Cerebellar cortex (tissue), 1 donor: ENCODE data around the gene GASK1A.

Experiments used
- DNase-seq: peaks from one replicate; pipeline ENCODE4 v3.0.0-alpha.2; 2015; ENCODE audit warnings: low spot score

Gene GASK1A

DNA sequence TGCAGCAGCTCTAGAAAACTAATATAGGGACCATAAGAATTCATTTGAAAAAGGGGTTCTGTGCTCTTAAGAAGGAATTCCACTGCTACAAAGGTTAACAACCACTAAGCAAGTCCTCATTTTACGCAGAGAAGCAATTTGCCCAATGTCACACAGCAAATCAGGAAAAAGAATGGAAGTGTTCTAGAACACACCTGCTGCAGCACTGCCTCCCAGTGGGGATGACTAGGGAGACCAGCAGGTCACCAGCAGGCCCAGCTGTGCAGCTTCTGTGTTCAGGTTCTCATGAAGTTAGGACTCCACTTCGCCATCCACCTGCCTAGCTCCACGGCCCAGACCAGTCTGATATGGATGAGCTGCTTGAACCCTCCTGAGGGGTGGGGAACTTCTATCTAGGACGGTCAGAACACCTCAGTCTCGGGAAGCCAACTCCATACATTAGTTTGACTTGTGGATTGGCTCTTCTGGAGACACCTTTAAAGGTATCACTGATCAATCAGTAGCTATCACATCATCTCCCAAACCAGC is 108.2 kb downstream of the GASK1A start:
- no peak for DNase-seq

GRCh38 chr3:43089081-43089480 is 110.0 kb downstream of the GASK1A start:
- no peak for DNase-seq

DNA sequence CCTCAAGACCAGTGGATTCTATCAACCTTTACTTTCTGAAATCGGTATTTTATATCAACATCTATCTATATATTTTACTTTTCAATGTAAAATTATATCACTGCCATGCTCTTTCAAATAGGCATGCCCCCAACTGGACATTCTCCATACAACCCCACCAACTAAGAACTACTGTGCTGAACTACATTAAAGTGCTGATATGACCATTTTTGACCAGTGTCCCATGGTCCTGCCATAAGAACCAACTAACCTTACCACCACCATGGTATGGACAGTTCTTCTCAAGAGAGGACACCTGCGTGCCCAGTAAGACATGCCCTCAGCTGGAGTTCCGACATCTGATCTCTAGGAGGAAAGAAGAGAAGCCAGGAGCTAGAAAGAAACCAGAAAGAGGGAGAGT is 111.1 kb downstream of the GASK1A start:
- DNase-seq, result no peak

DNA sequence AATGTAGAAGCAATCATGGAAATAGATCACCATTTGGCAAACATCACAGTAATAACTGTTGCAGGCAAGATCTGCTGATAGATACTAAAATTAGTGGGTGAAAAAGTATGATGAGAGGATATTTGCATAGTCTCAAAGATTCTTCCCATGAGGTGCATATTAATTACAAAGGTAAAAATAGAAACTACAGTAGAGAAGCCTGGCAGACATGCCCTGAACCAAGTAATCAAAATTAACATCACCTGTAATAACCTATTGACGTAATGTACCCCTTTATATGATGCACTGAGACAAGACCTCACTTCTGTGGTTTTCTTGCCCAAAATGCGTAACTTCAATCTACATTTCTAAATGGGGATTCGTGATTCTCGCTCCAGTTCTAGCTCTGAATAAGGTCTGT is 112.4 kb downstream of the GASK1A start:
- no peak for DNase-seq

GRCh38 chr3:43093006-43093405 is 113.9 kb downstream of the GASK1A start:
- DNase-seq, result no peak

DNA sequence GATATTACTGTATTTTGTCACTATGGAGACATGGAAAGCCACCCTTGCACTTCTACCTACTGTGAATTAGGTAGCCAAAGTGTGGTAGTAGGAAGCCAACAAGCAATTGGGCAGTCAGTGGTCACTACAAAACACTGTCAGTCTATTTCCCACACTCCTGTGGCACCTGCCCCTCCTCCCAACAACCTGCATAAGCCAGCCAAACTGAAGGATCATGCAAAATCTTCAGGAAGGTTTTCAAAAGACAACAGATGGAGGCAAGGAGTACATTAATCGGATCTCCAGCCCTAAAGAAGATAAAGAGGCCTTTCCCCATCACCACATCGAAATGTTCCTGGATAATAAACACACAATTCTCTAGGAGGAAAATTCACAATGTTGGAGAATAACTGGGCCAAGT is 114.9 kb downstream of the GASK1A start:
- peak; percentile 41 for DNase-seq

- DNase-seq, result peak; percentile 54
These were observed 115.3 kb downstream of the GASK1A start for GRCh38 chr3:43094381-43094780.

DNA sequence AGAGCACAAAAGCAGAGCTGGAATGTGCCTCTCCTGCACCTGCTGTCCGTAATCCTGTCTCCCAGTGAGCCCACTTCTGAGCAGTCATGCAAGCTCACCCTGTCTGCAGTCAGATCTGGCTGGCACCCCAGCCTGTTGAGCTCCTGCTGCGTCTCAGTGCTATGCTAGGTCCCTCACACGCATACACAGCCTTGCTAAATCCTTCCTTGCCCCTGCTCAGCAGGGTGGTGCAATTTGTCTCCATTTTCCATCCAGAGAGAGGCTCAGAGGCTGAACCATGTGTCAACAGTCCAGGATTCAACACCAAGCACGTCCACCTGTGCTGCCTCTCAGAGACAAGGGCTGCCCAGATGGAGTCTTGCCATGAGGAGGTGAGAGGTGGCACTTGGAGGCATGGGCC is 115.7 kb downstream of the GASK1A start:
- peak; percentile 71 for DNase-seq

GRCh38 chr3:43095370-43095769 is 116.3 kb downstream of the GASK1A start:
- peak; percentile 53 for DNase-seq

DNA sequence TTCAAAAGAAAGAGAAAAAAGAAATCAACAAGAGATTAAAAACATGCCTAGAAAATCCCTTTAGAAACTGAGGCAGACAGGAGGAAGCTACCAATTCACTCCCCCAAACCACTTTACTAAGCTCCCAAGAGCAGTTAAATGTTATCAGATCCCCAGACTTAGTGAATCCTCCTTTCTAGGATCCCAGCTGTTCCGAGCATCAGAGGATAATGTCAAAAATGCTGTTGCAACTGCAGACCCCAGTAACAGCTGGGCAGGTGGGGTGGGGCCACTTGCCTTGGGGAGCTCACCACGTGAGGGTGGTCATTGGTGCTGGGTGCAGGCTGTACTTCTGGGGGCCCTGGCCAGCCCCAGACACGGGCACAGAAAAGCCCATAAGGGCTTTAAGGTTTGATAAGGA is 117.7 kb downstream of the GASK1A start:
- no peak for DNase-seq

DNA sequence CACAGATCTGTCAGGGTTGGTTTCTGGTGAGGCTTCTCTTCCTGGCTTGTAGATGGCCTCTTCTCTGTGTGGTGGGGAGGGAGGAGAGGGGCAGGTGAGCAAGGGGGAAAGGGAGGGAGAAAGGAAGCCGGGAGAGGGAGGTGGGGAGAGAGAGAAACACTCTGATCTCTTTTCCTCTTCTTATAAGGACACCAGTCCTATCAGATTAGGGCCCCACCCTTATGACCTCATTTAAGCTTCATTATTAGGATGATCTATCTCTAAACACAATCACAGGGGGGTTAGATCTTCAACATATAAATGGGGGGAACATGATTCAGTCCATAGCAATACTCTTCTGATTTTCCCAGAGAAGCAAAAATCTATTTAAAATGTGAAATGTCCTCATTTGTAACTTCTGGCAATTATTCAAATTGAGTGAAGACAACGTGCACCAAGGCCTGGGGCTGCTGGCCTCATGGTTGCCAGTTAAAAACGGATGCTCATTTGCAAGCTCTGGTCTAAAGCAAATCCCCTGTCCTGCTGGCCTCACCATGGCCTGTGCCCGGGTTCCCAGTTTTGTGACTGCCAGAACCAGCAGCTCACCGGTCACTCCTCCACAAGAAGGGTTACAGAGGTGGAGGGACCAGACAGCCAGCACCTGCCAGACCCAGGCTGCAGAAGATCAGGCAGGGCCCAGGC is 118.4 kb downstream of the GASK1A start:
- DNase-seq, result peak; percentile 48

DNA sequence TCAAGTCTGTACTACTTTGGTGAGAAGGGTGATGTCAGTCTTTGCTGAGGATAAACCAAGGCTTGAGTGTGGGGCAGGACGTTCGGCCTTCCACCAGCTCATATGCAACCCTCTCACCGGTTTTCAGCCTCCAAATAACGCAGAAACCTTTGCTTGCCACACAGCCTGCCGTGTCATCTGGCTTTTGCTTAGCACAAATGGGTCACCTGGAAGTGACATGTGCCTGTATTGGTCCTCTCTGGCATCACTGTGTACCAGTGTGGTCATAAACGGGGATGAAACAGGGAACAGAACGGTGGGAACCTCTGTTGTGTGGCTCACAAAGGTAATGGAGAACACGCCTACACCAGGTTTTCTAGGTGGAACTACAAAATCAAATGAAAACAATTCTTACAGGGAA is 119.7 kb downstream of the GASK1A start:
- peak; percentile 78 for DNase-seq

- DNase-seq, result peak; percentile 46
These were observed 123.8 kb downstream of the GASK1A start for GRCh38 chr3:43102773-43103480.

DNA sequence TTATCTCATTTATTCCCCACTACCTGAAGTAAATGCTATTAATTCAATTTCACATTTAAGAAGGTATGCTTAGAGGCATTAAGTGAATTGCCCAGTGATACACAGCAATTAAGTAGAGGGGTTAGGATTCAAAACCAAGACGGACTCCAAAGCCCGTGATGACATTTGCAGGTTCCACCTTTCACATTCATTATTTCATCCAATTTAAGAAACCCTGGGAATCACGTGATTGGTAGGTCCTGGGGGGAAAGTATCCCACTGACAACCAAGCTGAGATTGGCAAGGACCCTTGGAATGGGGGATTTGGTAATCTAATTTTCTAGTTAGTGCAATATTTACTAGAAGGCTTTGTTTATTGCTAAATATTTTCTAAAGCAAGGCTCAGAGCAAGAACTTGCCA is 124.9 kb downstream of the GASK1A start:
- peak; percentile 28 for DNase-seq

DNA sequence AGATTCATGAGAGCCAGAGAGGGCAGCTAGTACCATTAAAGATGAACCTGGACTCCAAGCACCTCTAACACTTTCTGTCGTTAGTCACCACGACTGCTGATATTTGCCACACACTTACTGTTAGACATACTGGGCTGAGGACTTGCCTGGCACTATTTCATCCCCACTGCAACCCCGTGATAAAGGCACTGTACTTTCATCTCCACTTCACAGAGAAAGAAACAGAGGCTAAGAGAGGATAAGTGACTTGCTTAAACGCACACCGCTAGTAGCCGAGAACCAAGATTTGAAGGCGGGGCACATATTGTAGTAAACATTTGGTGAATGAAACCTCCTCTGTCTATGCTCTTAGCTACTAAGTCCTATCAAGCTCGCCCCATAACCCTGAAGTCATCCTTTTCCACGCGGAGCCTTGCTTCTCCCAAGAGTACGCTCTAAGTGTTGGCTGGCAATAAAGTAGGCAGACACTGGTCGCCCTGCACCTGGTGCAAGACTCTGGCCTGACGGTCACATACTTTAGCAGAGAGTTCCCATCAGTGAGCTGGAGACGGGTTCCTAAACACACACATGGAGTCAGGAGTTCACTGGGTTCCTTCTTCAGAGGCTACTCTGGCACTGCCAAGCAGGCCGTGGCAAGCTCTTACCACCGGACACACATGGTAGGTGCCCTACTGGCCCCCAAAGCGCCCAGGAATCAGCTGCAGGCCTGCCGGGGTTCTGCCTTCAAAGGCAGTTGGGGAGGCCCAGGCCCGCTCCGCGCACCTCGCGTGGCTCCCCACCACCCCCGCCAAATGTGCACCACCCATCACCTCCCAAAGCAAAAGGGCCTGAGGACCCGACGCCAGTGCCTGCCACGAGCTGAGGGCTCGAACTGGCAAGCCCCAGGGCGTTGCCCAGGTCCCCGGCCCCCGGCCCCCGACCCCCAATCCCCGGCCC is 125.8 kb downstream of the GASK1A start:
- peak; percentile 51 for DNase-seq

DNA sequence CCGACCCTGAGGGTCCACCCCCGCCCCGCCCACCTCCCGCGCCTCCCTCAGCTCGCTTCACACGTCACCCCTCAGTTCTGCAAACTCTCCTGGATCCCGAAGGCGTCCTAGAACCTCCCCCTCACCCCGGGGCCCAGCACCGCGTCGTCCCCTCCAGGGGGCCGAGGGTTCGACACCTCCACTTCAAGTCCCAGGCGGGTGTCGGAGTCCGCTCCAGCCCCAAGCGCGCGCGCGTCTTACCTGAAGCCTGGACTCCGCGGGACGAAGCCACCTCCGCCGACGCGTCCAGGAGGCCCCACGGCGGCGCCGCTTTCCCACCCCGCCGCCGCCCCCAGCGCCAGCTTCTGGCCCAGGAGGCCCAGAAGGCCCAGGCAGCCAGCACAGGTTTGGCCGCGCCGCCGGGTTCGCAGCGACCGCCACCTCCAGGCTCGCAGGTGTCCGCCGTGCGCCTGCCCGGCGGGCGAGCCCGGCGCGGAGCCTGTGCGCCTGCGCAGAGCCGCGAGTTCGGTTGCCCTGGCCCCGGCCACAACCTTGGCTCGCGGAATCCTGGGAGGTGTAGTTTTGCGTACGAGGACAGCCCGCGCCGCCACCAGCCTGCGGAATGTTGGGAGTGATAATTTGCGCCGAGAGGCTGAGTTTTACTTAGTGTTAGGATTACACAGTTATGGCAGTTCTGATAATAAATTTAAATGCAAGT is 126.6 kb downstream of the GASK1A start, which contains the start of gene POMGNT2:
Gene POMGNT2, minus strand, starts transcription at position 484 of the 697 bp plus-strand sequence. CDS start 24,648 bp downstream, outside the sequence.
- DNase-seq, result peak; percentile 90

DNA sequence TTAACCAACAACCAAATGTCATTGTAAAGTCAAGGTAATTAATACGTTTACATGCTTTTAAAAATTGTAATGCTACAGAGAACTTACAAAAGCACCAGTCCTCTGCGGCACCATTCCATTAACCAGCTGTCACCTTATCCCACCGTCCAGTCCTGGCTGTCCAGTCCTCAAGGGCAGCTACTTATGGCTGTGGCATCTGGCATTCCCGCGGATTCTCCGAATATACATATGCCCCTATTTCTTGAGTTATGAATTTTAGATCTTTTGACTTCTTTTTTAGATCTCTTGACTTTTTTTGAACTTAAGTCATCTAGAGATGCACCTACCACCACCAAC is 127.2 kb downstream of the GASK1A start:
- DNase-seq, result no peak
